ENCODE data around the gene RNF144A. TPM values are rescaled to one million over a fixed set of nuclear protein-coding genes. Genes with fewer than 3 reads are reported as not detected.

RNF144A gene
- total and polyA plus RNA-seq, 2 of the 13 experiments (the other 11 are each of a cell fraction or from before 2014, with no cell fraction given) = 13.9 to 16.5 TPM

GRCh38 chr2:7031547-7032245 lies 114.5 kb downstream of the RNF144A start (continued):
- TF ChIP-seq ZNF563 (CRISPR knock-in tag; IDR thresholded peaks at IDR 0.05) (no peak), RBM22 (optimal IDR thresholded peaks at IDR 0.05; ENCODE audit: low read length) (no peak), ZFP36 (IDR thresholded peaks at IDR 0.05; ENCODE audit: borderline replicate concordance, low read depth, low read length, partially characterized antibody) (no peak), RORA (CRISPR knock-in tag; IDR thresholded peaks at IDR 0.05) (no peak), ZMAT3 (CRISPR knock-in tag; conservative IDR thresholded peaks at IDR 0.05) (peak; percentile 83), MIER2 (CRISPR knock-in tag; IDR thresholded peaks at IDR 0.05) (peak; percentile 87), SP1 (IDR thresholded peaks at IDR 0.05) (no peak), SP1 (CRISPR knock-in tag; IDR thresholded peaks at IDR 0.05) (no peak), ZNF274 (CRISPR knock-in tag; IDR thresholded peaks at IDR 0.05) (peak; percentile 49; the same call in 1 of the 2 replicates), ZNF589 (CRISPR knock-in tag; conservative IDR thresholded peaks at IDR 0.05) (peak; percentile 91; the same call in 1 of the 2 replicates), HIVEP1 (CRISPR knock-in tag; IDR thresholded peaks at IDR 0.05) (0 out of 2 replicates have a peak, but pooled peaks have one; percentile 4), ZNF124 (CRISPR knock-in tag; IDR thresholded peaks at IDR 0.05) (peak; percentile 94), ZNF331 (CRISPR knock-in tag; IDR thresholded peaks at IDR 0.05) (peak; percentile 98), JUN (CRISPR knock-in tag; IDR thresholded peaks at IDR 0.05) (no peak), CREB1 (IDR thresholded peaks at IDR 0.05) (peak; percentile 62), CREB1 (CRISPR knock-in tag; IDR thresholded peaks at IDR 0.05) (peak; percentile 85), ZNF609 (CRISPR knock-in tag; IDR thresholded peaks at IDR 0.05; ENCODE audit: borderline replicate concordance) (peak; percentile 92; the same call in 1 of the 2 replicates), MXI1 (IDR thresholded peaks at IDR 0.05; ENCODE audit: borderline replicate concordance, low read depth, low read length) (peak; percentile 79; the same call in 2 of the 3 replicates), ZKSCAN1 (IDR thresholded peaks at IDR 0.05; ENCODE audit: low read length) (no peak), CBFB (CRISPR knock-in tag; IDR thresholded peaks at IDR 0.05) (peak; percentile 96), ZNF737 (CRISPR knock-in tag; IDR thresholded peaks at IDR 0.05; ENCODE audit: borderline replicate concordance) (0 out of 2 replicates have a peak, but pooled peaks have one; percentile 61), FOXA1 (IDR thresholded peaks at IDR 0.05) (peak; percentile 82), FOXA1 (CRISPR knock-in tag; IDR thresholded peaks at IDR 0.05) (peak; percentile 100), ZNF768 (CRISPR knock-in tag; IDR thresholded peaks at IDR 0.05) (peak; percentile 62; the same call in 1 of the 2 replicates), ZNF770 (CRISPR knock-in tag; IDR thresholded peaks at IDR 0.05) (peak; percentile 71), FOXO1 (CRISPR knock-in tag; IDR thresholded peaks at IDR 0.05) (peak; percentile 98), FLYWCH1 (CRISPR knock-in tag; IDR thresholded peaks at IDR 0.05) (no peak)

All from HepG2 (cell line).